DND-41 (cell line): ENCODE data around the gene KDM5C.

Experiments used
- ATAC-seq: fragments of 200-7000 bp; cut with Tn5 transposase; 3 replicates; pipeline ENCODE4 v1.9.1; 2021; ENCODE audit warnings: low read depth; ENCODE audit not compliant: insufficient read depth
- DNase-seq: peaks from one replicate; pipeline ENCODE4 v3.0.0-alpha.2; 2020
- H2AFZ ChIP-seq: 2 replicates; pipeline ENCODE4 v1.6.0; 2012; ENCODE audit warnings: low read depth, low read length
- H3K27ac ChIP-seq: 2 replicates; pipeline ENCODE4 v1.5.1; 2012; ENCODE audit warnings: low read length, inconsistent platforms
- H3K27me3 ChIP-seq: fragments of 200-600 bp; sonication (generic); 2 replicates; pipeline ENCODE4 v1.6.0; 2012; ENCODE audit warnings: low read length, mild to moderate bottlenecking, inconsistent platforms; ENCODE audit not compliant: insufficient read depth, poor library complexity
- H3K36me3 ChIP-seq: 2 replicates; pipeline ENCODE4 v1.5.1; 2012; ENCODE audit warnings: low read length, inconsistent platforms; ENCODE audit not compliant: insufficient read depth
- H3K4me1 ChIP-seq: 2 replicates; pipeline ENCODE4 v1.5.1; 2012; ENCODE audit warnings: mild to moderate bottlenecking, low read length; ENCODE audit not compliant: insufficient read depth
- H3K4me2 ChIP-seq: 2 replicates; pipeline ENCODE4 v1.6.0; 2012; ENCODE audit warnings: mild to moderate bottlenecking, moderate library complexity, low read length, inconsistent platforms; ENCODE audit not compliant: insufficient read depth
- H3K4me3 ChIP-seq, 2 experiments: fragments of 200-600 bp in 1 of 2; shearing (Covaris generic) in 1 of 2; 2 replicates each; pipeline ENCODE4 v1.5.1; 2012 to 2016; ENCODE audit warnings: inconsistent platforms in 2 of 2, low read length in 2 of 2, mild to moderate bottlenecking in 2 of 2, low read depth in 1 of 2, moderate library complexity in 1 of 2
- H3K79me2 ChIP-seq: 2 replicates; pipeline ENCODE4 v1.6.0; 2012; ENCODE audit warnings: low read length, inconsistent platforms; ENCODE audit not compliant: insufficient read depth
- H3K9ac ChIP-seq: 2 replicates; pipeline ENCODE4 v1.6.0; 2012; ENCODE audit warnings: low read depth, mild to moderate bottlenecking, inconsistent platforms, low read length, moderate library complexity
- H3K9me3 ChIP-seq: 2 replicates; pipeline ENCODE4 v1.5.1; 2012; ENCODE audit warnings: low read length, moderate library complexity, mild to moderate bottlenecking, inconsistent platforms; ENCODE audit not compliant: insufficient read depth, severe bottlenecking
- H4K20me1 ChIP-seq: 2 replicates; pipeline ENCODE4 v1.6.0; 2012; ENCODE audit warnings: low read length; ENCODE audit not compliant: insufficient read depth
- CTCF ChIP-seq: IDR thresholded peaks from 2 replicates; pipeline ENCODE4 v1.5.1; 2012; ENCODE audit warnings: borderline replicate concordance, low read length, moderate library complexity, mild to moderate bottlenecking; ENCODE audit not compliant: poor library complexity, severe bottlenecking; ENCODE audit errors: extremely low read depth
- EZH2 ChIP-seq: IDR thresholded peaks from 3 replicates; pipeline ENCODE4 v1.6.1; 2012; ENCODE audit warnings: borderline replicate concordance, low read depth, mild to moderate bottlenecking, moderate library complexity, low read length, inconsistent platforms; ENCODE audit not compliant: severe bottlenecking

Gene KDM5C

GRCh38 chrX:53255738-53256191 is 30.8 kb upstream of the KDM5C start:
- no peak overlapping the region for H3K9ac ChIP-seq
- DNase-seq (no peak), ATAC-seq (no peak)
- no peak for TF ChIP-seq EZH2
- TF ChIP-seq CTCF, result no peak
- H2AFZ ChIP-seq, result no peak overlapping the region
- no peaks in the 10 kb centered on the region for H3K9me3 ChIP-seq
- no peak overlapping the region for H3K4me2 ChIP-seq
- H3K4me3 ChIP-seq, result no peak overlapping the region
- no peaks in the 10 kb centered on the region for H3K36me3 ChIP-seq
- no peaks in the 10 kb centered on the region for H3K79me2 ChIP-seq
- H3K27ac ChIP-seq, result no peak overlapping the region
- H4K20me1 ChIP-seq, result no peaks in the 10 kb centered on the region
- no peaks in the 10 kb centered on the region for H3K4me1 ChIP-seq
- H3K27me3 ChIP-seq, result no peaks in the 10 kb centered on the region

- ATAC-seq, result no peak
- H3K4me2 ChIP-seq, result no peak overlapping the region
These were observed 29.8 kb upstream of the KDM5C start for GRCh38 chrX:53254570-53255461.

GRCh38 chrX:53253293-53254020 is 28.4 kb upstream of the KDM5C start:
- Histone ChIP-seq H3K4me3 (no peak overlapping the region), H3K36me3 (no peaks in the 10 kb centered on the region), H3K9ac (no peak overlapping the region), H3K4me2 (no peak overlapping the region), H2AFZ (no peak overlapping the region), H3K27ac (no peak overlapping the region), H3K27me3 (no peaks in the 10 kb centered on the region), H4K20me1 (no peaks in the 10 kb centered on the region), H3K79me2 (no peaks in the 10 kb centered on the region), H3K4me1 (no peaks in the 10 kb centered on the region), H3K9me3 (no peaks in the 10 kb centered on the region)
- ATAC-seq, result no peak
- DNase-seq, result no peak
- TF ChIP-seq CTCF (no peak), EZH2 (no peak)

More at GRCh38 chrX:53254570-53255461, 29.8 kb upstream of the KDM5C start:
- H3K9ac ChIP-seq, result no peak overlapping the region
- H3K27me3 ChIP-seq, result no peaks in the 10 kb centered on the region
- H3K9me3 ChIP-seq, result no peaks in the 10 kb centered on the region
- H2AFZ ChIP-seq, result no peak overlapping the region
- no peaks in the 10 kb centered on the region for H4K20me1 ChIP-seq
- no peaks in the 10 kb centered on the region for H3K79me2 ChIP-seq
- H3K4me1 ChIP-seq, result no peaks in the 10 kb centered on the region
- TF ChIP-seq EZH2, result no peak
- TF ChIP-seq CTCF, result no peak
- H3K36me3 ChIP-seq, result no peaks in the 10 kb centered on the region
- no peak overlapping the region for H3K27ac ChIP-seq
- H3K4me3 ChIP-seq, result no peak overlapping the region
- no peak for DNase-seq
